ENCODE measurements around the gene TST. TPM values are rescaled to one million over a fixed set of nuclear protein-coding genes. Genes with fewer than 3 reads are reported as not detected.

Gene TST
- total RNA-seq, 1 experiment from 2014 or later = 16.2 TPM

GRCh38 chr22:37017356-37017755, 1.9 kb downstream of the TST start:
- Mint-ChIP-seq H3K36me3 (ENCODE audit: insufficient read depth, unreplicated experiment) (no peaks in the 10 kb centered on the region), H3K9me3 (ENCODE audit: unreplicated experiment) (no peaks in the 10 kb centered on the region), H3K27ac (ENCODE audit: low read depth, unreplicated experiment) (no peak overlapping the region), H3K4me3 (ENCODE audit: unreplicated experiment) (peak overlapping the region; percentile 33), H3K4me1 (ENCODE audit: insufficient read depth, unreplicated experiment) (peaks cover 22% of the 10 kb centered on the region), H3K27me3 (ENCODE audit: insufficient read depth, unreplicated experiment) (no peaks in the 10 kb centered on the region)
- TF ChIP-seq, protein P1, sequence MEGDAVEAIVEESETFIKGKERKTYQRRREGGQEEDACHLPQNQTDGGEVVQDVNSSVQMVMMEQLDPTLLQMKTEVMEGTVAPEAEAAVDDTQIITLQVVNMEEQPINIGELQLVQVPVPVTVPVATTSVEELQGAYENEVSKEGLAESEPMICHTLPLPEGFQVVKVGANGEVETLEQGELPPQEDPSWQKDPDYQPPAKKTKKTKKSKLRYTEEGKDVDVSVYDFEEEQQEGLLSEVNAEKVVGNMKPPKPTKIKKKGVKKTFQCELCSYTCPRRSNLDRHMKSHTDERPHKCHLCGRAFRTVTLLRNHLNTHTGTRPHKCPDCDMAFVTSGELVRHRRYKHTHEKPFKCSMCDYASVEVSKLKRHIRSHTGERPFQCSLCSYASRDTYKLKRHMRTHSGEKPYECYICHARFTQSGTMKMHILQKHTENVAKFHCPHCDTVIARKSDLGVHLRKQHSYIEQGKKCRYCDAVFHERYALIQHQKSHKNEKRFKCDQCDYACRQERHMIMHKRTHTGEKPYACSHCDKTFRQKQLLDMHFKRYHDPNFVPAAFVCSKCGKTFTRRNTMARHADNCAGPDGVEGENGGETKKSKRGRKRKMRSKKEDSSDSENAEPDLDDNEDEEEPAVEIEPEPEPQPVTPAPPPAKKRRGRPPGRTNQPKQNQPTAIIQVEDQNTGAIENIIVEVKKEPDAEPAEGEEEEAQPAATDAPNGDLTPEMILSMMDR (IDR thresholded peaks at IDR 0.05; ENCODE audit: unreplicated experiment) = no peak
- POLR2A ChIA-PET = interaction anchor here (0.5 to 2.9 kb wide), 3 partner anchors 12 to 359 kb away, joined by 3 to 10 read pairs (median 3); no protein-coding TSS in a partner anchor
- CTCF ChIA-PET = interaction anchor here (0.7 to 1.2 kb wide), 2 partner anchors 25 to 243 kb away, joined by 3 to 4 read pairs; no protein-coding TSS in a partner anchor
- intact Hi-C loops (cut with micrococcal nuclease) = no loop called here
- no TSS peak for BruUV-seq (replicated peaks)
- DNase-seq (ENCODE audit: unreplicated experiment) = no peak

- Mint-ChIP-seq H3K36me3 (ENCODE audit: insufficient read depth, unreplicated experiment) (no peaks in the 10 kb centered on the region), H3K4me3 (ENCODE audit: unreplicated experiment) (no peak overlapping the region), H3K27ac (ENCODE audit: low read depth, unreplicated experiment) (no peak overlapping the region), H3K9me3 (ENCODE audit: unreplicated experiment) (no peaks in the 10 kb centered on the region), H3K27me3 (ENCODE audit: insufficient read depth, unreplicated experiment) (no peaks in the 10 kb centered on the region), H3K4me1 (ENCODE audit: insufficient read depth, unreplicated experiment) (peaks cover 15% of the 10 kb centered on the region)
- ChIA-PET CTCF (interaction anchor here (0.6 to 1.2 kb wide), 4 partner anchors 12 to 530 kb away, joined by 3 to 4 read pairs (median 4); no protein-coding TSS in a partner anchor), POLR2A (interaction anchor here (0.6 to 0.7 kb wide), 2 partner anchors 11 to 502 kb away, joined by 3 to 4 read pairs; no protein-coding TSS in a partner anchor)
- no peak for DNase-seq (ENCODE audit: unreplicated experiment)
- TF ChIP-seq, protein P1 (IDR thresholded peaks at IDR 0.05; ENCODE audit: unreplicated experiment) = no peak
- intact Hi-C loops (cut with micrococcal nuclease) = no loop called here
- no TSS peak for BruUV-seq (replicated peaks)
These were observed 2.9 kb downstream of the TST start for GRCh38 chr22:37016134-37016910.

DNA sequence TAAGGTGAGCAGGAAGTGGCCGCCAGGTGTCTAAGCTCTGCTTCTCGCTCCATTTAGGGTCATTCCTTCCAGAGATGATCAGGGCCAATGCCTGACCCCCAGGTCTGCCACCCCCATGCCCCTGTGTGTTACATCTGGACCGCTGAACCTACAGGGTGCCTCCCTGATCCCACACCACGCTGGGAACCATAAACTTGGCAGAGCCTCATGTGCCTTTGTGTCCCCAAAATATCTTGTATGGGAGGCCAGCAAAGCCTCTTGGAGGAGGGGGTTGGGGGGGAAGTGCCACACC, 3.7 kb downstream of the TST start:
- CTCF ChIA-PET = interaction anchor here (0.6 kb wide), 1 partner anchor 11 kb away, joined by 3 read pairs; no protein-coding TSS in a partner anchor
- Mint-ChIP-seq H3K4me1 (ENCODE audit: insufficient read depth, unreplicated experiment) (peaks cover 15% of the 10 kb centered on the region), H3K4me3 (ENCODE audit: unreplicated experiment) (no peak overlapping the region), H3K9me3 (ENCODE audit: unreplicated experiment) (no peaks in the 10 kb centered on the region), H3K27me3 (ENCODE audit: insufficient read depth, unreplicated experiment) (no peaks in the 10 kb centered on the region), H3K27ac (ENCODE audit: low read depth, unreplicated experiment) (no peak overlapping the region), H3K36me3 (ENCODE audit: insufficient read depth, unreplicated experiment) (peaks cover 2% of the 10 kb centered on the region)
- TF ChIP-seq, protein P1 (IDR thresholded peaks at IDR 0.05; ENCODE audit: unreplicated experiment) = no peak
- intact Hi-C loops (cut with micrococcal nuclease) = no loop called here
- no peak for DNase-seq (ENCODE audit: unreplicated experiment)
- POLR2A ChIA-PET = interaction anchor here (0.6 kb wide), 1 partner anchor 10 kb away, joined by 4 read pairs; no protein-coding TSS in a partner anchor
- BruUV-seq (replicated peaks) = no TSS peak

GRCh38 chr22:37014835-37015586, 4.2 kb downstream of the TST start:
- BruUV-seq (replicated peaks) = no TSS peak
- no peak for DNase-seq (ENCODE audit: unreplicated experiment)
- no peak overlapping the region for H3K4me3 Mint-ChIP-seq (ENCODE audit: unreplicated experiment)
- no peak overlapping the region for H3K27ac Mint-ChIP-seq (ENCODE audit: low read depth, unreplicated experiment)
- H3K4me1 Mint-ChIP-seq (ENCODE audit: insufficient read depth, unreplicated experiment) = peaks cover 15% of the 10 kb centered on the region
- ChIA-PET POLR2A (no interaction called here), CTCF (interaction anchor here (0.6 kb wide), 1 partner anchor 697 kb away, joined by 4 read pairs; no protein-coding TSS in a partner anchor)
- peaks cover 4% of the 10 kb centered on the region for H3K36me3 Mint-ChIP-seq (ENCODE audit: insufficient read depth, unreplicated experiment)
- intact Hi-C loops (cut with micrococcal nuclease) = no loop called here
- no peaks in the 10 kb centered on the region for H3K27me3 Mint-ChIP-seq (ENCODE audit: insufficient read depth, unreplicated experiment)
- TF ChIP-seq, protein P1 (IDR thresholded peaks at IDR 0.05; ENCODE audit: unreplicated experiment) = no peak
- no peaks in the 10 kb centered on the region for H3K9me3 Mint-ChIP-seq (ENCODE audit: unreplicated experiment)

Measured in MCF 10A (cell line).